ENCODE data around the gene AGMAT. TPM values are rescaled to one million over a fixed set of nuclear protein-coding genes. Genes with fewer than 3 reads are reported as not detected.
A peak's percentile ranks its signal among the peaks of the same experiment; 100 is the strongest.

Gene AGMAT
- total RNA-seq, 1 donor from 2014 or later = 0.86 TPM

DNA sequence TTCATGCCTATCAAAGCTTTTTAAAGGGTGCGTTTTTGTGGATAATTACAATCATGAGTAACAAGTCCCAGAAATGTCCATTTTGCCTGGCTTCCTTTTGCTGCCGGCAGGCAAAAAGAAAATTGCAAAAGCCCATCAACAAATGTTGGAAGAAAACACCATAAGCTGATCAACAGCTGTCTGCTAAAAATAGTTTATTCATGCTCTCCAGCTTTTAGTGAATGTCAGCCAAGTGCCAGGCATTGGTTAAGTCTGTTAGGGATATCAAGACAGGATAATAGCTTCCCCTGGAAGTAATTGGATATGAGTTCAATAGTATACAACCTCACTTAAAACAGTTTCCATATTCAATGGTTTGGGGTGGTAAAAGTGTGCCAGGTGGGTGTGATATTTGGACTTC, 13.6 kb upstream of the AGMAT start:
- Histone ChIP-seq H3K36me3 (no peaks in the 10 kb centered on the region), H3K4me3 (no peak overlapping the region), H3K9me3 (ENCODE audit: low read depth) (no peaks in the 10 kb centered on the region), H2AFZ (replicated peaks) (no peak overlapping the region), H3K4me1 (peaks cover 5% of the 10 kb centered on the region), H3K79me2 (ENCODE audit: low read depth) (no peaks in the 10 kb centered on the region), H3K27me3 (peaks cover 10% of the 10 kb centered on the region), H3K27ac (no peak overlapping the region), H3K9ac (no peak overlapping the region), H4K20me1 (ENCODE audit: low read depth) (no peaks in the 10 kb centered on the region), H3K4me2 (no peak overlapping the region), H3F3A (ENCODE audit: low read depth) (peaks cover 15% of the 10 kb centered on the region)
- no peak overlapping the region for H3K27ac Mint-ChIP-seq
- no peak for TF ChIP-seq EZH2phosphoT487 (IDR thresholded peaks at IDR 0.05)
- TF ChIP-seq, protein P1, sequence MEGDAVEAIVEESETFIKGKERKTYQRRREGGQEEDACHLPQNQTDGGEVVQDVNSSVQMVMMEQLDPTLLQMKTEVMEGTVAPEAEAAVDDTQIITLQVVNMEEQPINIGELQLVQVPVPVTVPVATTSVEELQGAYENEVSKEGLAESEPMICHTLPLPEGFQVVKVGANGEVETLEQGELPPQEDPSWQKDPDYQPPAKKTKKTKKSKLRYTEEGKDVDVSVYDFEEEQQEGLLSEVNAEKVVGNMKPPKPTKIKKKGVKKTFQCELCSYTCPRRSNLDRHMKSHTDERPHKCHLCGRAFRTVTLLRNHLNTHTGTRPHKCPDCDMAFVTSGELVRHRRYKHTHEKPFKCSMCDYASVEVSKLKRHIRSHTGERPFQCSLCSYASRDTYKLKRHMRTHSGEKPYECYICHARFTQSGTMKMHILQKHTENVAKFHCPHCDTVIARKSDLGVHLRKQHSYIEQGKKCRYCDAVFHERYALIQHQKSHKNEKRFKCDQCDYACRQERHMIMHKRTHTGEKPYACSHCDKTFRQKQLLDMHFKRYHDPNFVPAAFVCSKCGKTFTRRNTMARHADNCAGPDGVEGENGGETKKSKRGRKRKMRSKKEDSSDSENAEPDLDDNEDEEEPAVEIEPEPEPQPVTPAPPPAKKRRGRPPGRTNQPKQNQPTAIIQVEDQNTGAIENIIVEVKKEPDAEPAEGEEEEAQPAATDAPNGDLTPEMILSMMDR (IDR thresholded peaks at IDR 0.05) = no peak
- no peak for TF ChIP-seq EZH2 (IDR thresholded peaks at IDR 0.05)
- H3K4me3 Mint-ChIP-seq = no peak overlapping the region
- H3K27me3 Mint-ChIP-seq (ENCODE audit: insufficient read depth, low read depth) = peaks cover 5% of the 10 kb centered on the region
- H3K9me3 Mint-ChIP-seq = no peaks in the 10 kb centered on the region
- no peak for DNase-seq (ENCODE audit: low spot score)
- H3K4me1 Mint-ChIP-seq = peaks cover 20% of the 10 kb centered on the region
- H3K36me3 Mint-ChIP-seq = no peaks in the 10 kb centered on the region

DNA sequence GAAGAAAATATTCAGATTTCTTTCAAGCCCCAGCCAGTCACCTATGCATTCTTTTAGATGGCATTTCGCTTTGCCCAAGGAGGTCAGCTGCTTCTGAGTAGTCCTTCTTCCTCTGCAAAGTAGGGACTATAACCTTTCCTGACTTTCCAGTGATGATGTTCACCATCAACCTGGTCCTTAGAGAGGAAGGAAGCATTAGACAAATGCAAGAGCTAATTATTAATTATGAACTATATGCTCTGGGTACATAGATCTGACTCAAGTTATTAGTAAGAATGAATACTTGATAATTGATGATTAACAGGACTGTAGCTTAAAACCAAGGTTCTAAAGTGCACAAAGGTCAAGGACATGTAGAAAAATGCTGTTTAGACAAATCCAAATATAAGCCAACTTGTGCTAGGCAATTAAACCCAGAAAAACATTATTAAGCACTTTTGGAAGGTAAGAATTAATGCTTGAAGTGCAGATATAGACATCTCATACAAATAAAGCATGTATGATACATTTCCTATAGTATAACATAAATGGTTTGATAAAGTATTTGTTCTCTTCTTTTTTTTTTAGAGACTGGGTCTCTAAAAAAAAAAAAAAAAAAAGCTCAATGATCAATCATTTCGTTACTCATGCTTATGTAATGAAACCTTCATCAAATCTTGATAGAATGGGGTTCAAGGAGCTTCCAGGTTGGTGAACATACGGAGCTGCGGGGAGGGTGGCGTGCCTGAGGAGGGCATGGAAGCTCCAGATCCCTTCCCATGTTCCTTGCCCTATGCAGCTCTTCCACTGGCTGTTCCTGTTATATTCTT, 11.2 kb upstream of the AGMAT start:
- H3K27me3 ChIP-seq = peaks cover 10% of the 10 kb centered on the region
- H3K4me3 ChIP-seq = no peak overlapping the region
- no peaks in the 10 kb centered on the region for H4K20me1 ChIP-seq (ENCODE audit: low read depth)
- no peak for DNase-seq (ENCODE audit: low spot score)
- H3K4me2 ChIP-seq = no peak overlapping the region
- H3K9me3 Mint-ChIP-seq = no peaks in the 10 kb centered on the region
- H3K27ac ChIP-seq = no peak overlapping the region
- H3K36me3 Mint-ChIP-seq = no peaks in the 10 kb centered on the region
- no peak overlapping the region for H3K9ac ChIP-seq
- no peak overlapping the region for H3K4me3 Mint-ChIP-seq
- no peaks in the 10 kb centered on the region for H3K36me3 ChIP-seq
- H3K4me1 ChIP-seq = peaks cover 5% of the 10 kb centered on the region
- peaks cover 7% of the 10 kb centered on the region for H3K4me1 Mint-ChIP-seq
- H3K27ac Mint-ChIP-seq = no peak overlapping the region
- H3K27me3 Mint-ChIP-seq (ENCODE audit: insufficient read depth, low read depth) = peaks cover 5% of the 10 kb centered on the region
- TF ChIP-seq, protein P1 (IDR thresholded peaks at IDR 0.05) = no peak
- TF ChIP-seq EZH2phosphoT487 (IDR thresholded peaks at IDR 0.05) (no peak), EZH2 (IDR thresholded peaks at IDR 0.05) (no peak)
- no peaks in the 10 kb centered on the region for H3K79me2 ChIP-seq (ENCODE audit: low read depth)
- peak overlapping the region; percentile 57 for H2AFZ ChIP-seq (replicated peaks)
- H3F3A ChIP-seq (ENCODE audit: low read depth) = peaks cover 10% of the 10 kb centered on the region
- H3K9me3 ChIP-seq (ENCODE audit: low read depth) = no peaks in the 10 kb centered on the region

DNA sequence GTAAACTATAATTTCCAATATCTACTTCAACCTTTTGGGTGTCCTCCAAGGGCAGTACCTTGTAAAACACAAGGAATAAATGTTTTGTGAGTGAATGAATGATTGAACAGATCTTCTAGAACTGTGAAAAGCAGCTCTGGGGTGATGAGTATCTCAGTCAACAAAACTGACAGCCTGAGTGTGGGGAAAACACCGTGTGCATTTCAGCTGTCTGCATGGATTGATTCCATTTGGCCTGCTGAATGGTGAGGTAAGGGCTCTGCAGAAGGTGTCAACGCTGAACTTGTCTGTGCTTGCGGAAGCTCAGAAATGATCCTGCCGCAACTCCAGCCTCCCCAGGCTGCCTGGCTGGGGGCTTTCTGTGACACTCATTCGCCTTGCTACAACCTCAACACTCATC, 7.4 kb upstream of the AGMAT start:
- TF ChIP-seq, protein P1 (IDR thresholded peaks at IDR 0.05) = no peak
- TF ChIP-seq EZH2 (IDR thresholded peaks at IDR 0.05) (no peak), EZH2phosphoT487 (IDR thresholded peaks at IDR 0.05) (no peak)
- H2AFZ ChIP-seq (replicated peaks) = no peak overlapping the region
- no peak overlapping the region for H3K4me3 ChIP-seq
- no peak overlapping the region for H3K27ac ChIP-seq
- H3K9ac ChIP-seq = no peak overlapping the region
- H3F3A ChIP-seq (ENCODE audit: low read depth) = peaks cover 10% of the 10 kb centered on the region
- H3K9me3 ChIP-seq (ENCODE audit: low read depth) = no peaks in the 10 kb centered on the region
- H3K4me2 ChIP-seq = no peak overlapping the region
- no peak overlapping the region for H3K4me3 Mint-ChIP-seq
- peaks cover 10% of the 10 kb centered on the region for H3K27me3 ChIP-seq
- H3K36me3 ChIP-seq = no peaks in the 10 kb centered on the region
- peaks cover 7% of the 10 kb centered on the region for H3K4me1 Mint-ChIP-seq
- H3K27ac Mint-ChIP-seq = no peak overlapping the region
- H4K20me1 ChIP-seq (ENCODE audit: low read depth) = no peaks in the 10 kb centered on the region
- no peak for DNase-seq (ENCODE audit: low spot score)
- H3K79me2 ChIP-seq (ENCODE audit: low read depth) = no peaks in the 10 kb centered on the region
- H3K36me3 Mint-ChIP-seq = no peaks in the 10 kb centered on the region
- H3K4me1 ChIP-seq = peaks cover 5% of the 10 kb centered on the region
- no peaks in the 10 kb centered on the region for H3K9me3 Mint-ChIP-seq
- peaks cover 7% of the 10 kb centered on the region for H3K27me3 Mint-ChIP-seq (ENCODE audit: insufficient read depth, low read depth)

Measured in neural progenitor cell (in vitro differentiated cells).